NCI-H2081 treated with DMSO at 0.1 percent for 48 hours (cell line): Measurements from ENCODE around the gene NOS3.

ENCODE experiments used
- DNase-seq: peaks from one replicate; lab custom pipeline; 2025; lab: John Stamatoyannopoulos, UW

The NOS3 gene

DNA sequence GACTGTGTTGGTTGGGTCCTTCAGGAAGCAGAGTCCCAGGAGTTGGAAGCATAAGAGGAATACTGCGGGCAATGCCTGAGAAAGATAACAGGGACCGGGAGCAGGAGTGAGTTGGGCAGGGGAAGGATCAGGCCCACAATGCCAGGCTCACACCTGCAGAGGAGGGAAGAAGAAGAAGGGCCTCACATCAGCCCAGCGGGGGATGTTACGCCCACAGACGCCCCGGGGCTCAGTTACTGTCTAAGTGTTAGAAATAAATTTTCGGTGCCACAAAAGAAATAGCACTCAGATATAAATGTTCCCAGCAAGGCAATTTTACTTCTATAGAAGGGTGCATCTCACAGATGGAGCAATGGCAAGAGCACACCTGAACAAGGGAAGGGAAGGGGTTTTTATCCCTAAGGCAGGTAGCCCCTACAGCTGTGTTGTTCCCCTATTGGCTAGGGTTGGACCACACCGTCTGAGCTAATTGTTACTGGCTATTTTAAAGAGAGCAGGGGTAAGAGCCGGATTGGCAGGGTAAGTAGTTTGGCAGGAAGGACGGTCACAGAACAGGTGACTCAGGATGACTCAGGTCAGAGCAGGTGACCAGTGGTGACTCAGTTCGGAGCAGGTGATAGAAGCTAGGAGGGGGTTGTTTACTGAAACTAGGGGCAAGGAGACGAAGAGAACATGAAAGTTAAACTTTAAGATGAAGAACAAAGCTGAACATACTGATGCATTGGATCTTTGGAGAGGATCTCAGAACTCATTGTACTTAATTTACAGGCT, at the start of gene NOS3:
Gene NOS3, plus strand, starts transcription at position 602 of the 771 bp plus-strand sequence. CDS start 2,787 bp downstream, outside the sequence.
- DNase-seq = no peak

DNA sequence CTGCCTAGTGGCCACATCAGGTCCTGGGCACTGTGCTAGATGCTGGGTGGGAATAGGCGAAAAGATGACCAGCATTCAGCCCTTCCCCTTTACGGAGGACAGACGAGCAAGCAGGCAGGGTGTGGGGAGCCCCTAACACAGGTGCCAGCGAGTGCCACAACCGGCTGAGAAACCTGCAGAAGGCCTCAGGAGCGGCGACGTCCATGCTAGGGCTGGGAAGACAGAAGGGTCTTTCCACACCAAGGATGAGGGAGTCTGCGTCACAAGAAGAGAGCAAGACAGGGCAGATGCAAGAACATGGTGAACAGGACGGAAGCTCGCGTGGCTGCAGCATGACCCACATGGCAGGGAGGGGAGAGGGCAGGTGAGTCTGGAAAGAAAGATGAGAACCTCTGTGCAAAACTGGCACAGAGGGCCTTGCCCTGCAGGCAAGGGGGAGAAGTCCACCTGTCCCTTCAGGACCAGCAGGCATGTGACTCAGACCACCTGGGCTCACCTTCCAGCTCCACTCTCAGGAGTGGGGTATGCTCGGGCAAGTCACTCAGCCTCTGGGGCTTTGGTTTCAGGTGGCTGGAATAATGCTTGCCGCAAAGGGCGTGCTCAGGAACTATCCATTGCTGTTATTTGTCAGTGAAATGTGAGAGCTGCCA, 49.3 kb upstream of the NOS3 start:
- DNase-seq = no peak

- DNase-seq = no peak
These were observed 48.7 kb upstream of the NOS3 start for GRCh38 chr7:150942001-150942590.

- no peak for DNase-seq
These were observed 48.0 kb upstream of the NOS3 start for GRCh38 chr7:150942591-150943452.

DNA sequence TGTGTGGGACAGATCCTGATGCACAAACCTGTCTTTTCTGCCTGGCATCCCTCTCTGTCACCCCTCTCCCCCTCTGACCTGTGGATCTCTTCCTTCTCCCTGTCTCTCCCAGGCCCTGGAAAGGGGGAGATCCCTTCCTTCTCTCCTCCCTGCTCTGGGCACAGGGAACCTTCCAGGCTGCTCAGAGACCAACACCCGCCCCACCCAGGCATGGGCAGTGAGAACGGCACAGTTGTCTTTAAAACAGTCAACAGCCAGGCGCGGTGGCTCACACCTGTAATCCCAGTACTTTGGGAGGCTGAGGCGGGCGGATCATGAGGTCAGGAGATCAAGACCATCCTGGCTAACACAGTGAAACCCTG, 47.4 kb upstream of the NOS3 start:
- no peak for DNase-seq

GRCh38 chr7:150944066-150945042, 46.5 kb upstream of the NOS3 start:
- no peak for DNase-seq

DNA sequence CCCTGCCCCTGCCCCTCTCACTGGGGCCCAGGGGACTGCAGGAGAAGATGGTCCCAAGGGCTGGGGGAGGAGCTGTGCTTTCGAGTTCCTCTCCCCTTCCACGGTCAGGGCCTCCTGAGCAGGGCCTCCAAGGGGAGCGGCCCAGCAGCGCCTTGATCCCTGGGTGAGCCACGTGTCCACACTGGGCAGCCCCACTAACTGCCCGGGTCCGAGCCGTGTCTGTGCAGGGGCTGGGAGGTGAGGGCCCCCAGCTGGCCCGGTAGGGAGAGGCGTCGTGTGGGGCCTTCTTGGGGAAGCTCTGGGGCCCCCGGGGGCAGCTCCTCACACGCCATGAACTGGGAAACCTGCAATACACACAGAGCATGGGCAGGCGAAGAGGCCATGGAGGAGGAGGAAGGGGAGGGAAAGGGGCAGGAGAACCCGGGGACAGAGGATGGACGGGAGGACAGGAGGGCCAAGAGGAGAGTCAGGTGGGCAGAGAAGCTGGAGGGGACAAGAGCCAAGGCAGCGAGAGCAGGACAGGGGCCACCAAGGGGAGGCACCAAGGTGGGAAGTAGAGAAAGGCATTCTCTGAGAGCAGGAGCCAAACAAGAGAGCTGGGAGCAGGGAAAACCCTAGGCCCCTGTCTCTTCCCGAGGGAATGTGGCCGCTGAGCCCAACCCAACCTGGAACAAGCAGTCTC, 45.5 kb upstream of the NOS3 start:
- no peak for DNase-seq

- DNase-seq = no peak
These were observed 44.9 kb upstream of the NOS3 start for GRCh38 chr7:150945853-150946420.

DNA sequence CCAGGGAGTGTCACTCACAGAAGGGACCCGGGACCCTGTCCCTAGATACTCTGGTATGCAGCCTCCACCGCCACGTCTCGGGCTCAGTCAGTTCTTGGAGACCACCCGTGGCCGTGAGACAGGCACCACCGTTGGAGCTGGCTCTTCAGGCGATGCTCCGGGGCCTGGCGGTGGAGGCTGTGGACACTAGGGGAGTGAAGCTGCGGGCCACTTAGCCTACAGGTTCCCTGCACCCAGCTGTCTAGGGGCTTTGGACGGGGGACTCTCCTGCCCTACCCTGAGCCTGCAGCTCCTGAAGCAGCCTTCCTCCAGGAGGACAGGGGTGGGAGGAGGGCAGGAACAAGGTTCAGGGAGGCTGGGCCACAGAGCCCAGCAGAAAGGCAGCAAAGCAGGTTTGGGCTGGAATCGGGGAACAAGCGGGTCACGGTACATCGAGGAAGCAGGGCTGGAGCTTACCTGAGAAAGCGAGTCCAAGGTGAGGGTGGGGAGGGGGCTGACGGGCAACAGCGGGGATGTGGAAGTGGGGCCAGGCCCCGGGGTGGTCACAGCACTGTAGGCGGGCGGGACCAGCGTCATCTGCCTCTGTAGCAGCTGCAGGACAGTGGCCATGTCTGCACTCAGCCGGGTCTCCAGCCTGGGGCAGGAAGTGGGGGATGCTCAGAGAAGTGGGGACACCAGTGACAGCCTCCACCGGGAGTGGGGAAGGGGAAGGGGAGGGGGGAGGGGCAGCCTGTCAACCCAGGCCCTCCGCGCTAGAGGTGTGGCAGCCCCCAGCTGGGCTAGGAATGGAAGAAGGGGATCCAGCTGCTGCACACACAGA, 44.2 kb upstream of the NOS3 start:
- DNase-seq = no peak

GRCh38 chr7:150947241-150947745, 43.5 kb upstream of the NOS3 start:
- DNase-seq = no peak

GRCh38 chr7:150947761-150948651, 42.8 kb upstream of the NOS3 start:
- DNase-seq = no peak

DNA sequence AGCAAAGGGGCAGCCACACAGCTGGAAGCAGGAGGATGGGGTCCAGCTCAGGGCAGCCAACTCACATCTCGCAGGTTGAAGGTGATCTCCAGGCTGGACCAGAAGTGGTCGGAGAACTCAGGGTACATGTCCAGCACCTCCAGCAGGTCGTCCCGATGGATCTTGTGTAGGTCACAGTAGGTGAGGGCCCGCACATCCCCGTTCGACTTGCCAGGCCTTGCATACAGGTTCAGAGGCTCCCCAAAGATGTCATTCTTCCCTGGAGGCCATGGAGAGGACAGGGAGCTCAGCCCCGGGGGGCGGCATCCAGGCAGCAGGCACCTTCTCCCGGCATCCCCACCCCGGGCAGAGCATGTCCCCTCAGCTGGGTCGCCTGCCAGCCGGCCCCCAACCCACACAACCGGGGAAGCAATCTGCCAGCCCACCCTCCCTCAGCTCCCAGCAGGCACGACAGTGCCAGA, 42.0 kb upstream of the NOS3 start:
- no peak for DNase-seq

DNA sequence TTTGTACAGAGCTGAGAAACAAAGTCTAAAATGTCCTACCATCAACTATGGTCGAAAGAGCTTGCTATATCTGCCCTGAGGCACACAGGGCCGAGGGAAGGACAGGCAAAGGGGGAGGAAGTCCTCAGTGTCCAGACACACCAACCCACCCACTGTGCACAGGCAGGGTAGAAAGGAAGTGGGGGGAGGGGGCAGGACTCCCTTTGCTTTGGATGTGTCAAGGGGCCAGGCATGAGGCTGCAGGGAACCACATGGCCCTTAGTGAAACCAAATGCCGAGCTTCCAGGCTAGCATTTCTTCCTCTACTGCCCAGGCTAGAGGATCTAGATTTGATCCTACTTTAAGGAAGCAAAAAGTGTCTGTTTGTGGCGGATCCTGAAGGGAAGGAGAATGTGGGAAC, 41.3 kb upstream of the NOS3 start:
- no peak for DNase-seq

- no peak for DNase-seq
These were observed 40.8 kb upstream of the NOS3 start for GRCh38 chr7:150949971-150950491.

GRCh38 chr7:150950496-150951180, 40.2 kb upstream of the NOS3 start:
- DNase-seq = no peak

GRCh38 chr7:150951181-150951520, 39.7 kb upstream of the NOS3 start:
- no peak for DNase-seq

- no peak for DNase-seq
These were observed 39.3 kb upstream of the NOS3 start for GRCh38 chr7:150951521-150951920.
